ENCODE results near the gene RFTN1. TPM values are rescaled to one million over a fixed set of nuclear protein-coding genes. Genes with fewer than 3 reads are reported as not detected.
"Not testable (repeated sequence)": the region's sequence is repeated elsewhere in the genome, so short reads cannot be mapped to it uniquely, and the experiment has no call there.

Gene RFTN1
- total RNA-seq, 1 donor from 2014 or later: 53.4 TPM

DNA sequence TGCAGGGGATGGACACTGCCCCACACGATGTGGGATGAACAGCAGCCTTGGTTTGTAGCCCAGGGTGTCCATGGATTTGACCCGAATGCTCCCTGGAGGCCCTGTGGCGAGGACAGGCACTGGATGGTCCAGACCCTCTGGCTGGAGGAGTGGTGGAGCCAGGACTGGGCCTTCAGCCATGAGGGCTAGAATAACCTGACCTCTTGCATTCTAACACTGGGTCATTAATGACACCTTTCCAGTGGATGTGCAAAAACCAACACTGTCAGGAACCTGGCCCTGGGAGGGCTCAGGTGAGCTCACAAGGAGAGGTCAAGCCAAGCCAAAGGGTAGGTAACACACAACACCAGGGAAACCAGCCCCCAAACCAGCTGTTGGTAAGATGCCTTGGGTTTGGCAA lies 197.1 kb downstream of the RFTN1 start:
- Mint-ChIP-seq H3K4me1 (ENCODE audit: low read depth) (no peaks in the 10 kb centered on the region), H3K4me3 (ENCODE audit: unreplicated experiment) (no peak overlapping the region), H3K27me3 (ENCODE audit: low read depth) (no peaks in the 10 kb centered on the region), H3K27ac (ENCODE audit: unreplicated experiment) (no peak overlapping the region), H3K36me3 (ENCODE audit: low read depth) (peaks cover 33% of the 10 kb centered on the region), H3K9me3 (ENCODE audit: low read depth) (no peaks in the 10 kb centered on the region)
- DNase-seq (ENCODE audit: low spot score): no peak
- TF ChIP-seq, protein P1, sequence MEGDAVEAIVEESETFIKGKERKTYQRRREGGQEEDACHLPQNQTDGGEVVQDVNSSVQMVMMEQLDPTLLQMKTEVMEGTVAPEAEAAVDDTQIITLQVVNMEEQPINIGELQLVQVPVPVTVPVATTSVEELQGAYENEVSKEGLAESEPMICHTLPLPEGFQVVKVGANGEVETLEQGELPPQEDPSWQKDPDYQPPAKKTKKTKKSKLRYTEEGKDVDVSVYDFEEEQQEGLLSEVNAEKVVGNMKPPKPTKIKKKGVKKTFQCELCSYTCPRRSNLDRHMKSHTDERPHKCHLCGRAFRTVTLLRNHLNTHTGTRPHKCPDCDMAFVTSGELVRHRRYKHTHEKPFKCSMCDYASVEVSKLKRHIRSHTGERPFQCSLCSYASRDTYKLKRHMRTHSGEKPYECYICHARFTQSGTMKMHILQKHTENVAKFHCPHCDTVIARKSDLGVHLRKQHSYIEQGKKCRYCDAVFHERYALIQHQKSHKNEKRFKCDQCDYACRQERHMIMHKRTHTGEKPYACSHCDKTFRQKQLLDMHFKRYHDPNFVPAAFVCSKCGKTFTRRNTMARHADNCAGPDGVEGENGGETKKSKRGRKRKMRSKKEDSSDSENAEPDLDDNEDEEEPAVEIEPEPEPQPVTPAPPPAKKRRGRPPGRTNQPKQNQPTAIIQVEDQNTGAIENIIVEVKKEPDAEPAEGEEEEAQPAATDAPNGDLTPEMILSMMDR (IDR thresholded peaks at IDR 0.05): no peak

DNA sequence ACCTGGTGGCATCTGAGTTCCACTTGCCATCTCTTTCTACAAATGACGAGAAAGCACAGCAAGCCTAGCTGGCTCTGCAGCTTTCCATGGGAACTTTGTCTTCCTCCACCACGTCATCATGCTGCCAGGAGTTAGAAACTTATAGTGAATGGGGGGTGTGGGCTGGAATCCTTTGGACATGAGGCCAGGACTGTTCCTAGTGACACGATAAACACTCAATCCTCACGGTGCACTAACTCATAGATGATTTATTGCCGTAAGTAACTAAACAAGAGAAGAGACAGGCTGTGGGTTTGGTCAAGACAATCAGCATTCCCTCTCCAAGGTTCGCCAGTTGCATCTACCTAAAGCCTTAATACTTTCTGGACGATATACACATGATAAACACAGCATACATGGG lies 197.9 kb downstream of the RFTN1 start:
- DNase-seq (ENCODE audit: low spot score): no peak
- Mint-ChIP-seq H3K9me3 (ENCODE audit: low read depth) (no peaks in the 10 kb centered on the region), H3K36me3 (ENCODE audit: low read depth) (peaks cover 27% of the 10 kb centered on the region), H3K27ac (ENCODE audit: unreplicated experiment) (no peak overlapping the region), H3K4me3 (ENCODE audit: unreplicated experiment) (no peak overlapping the region), H3K4me1 (ENCODE audit: low read depth) (no peaks in the 10 kb centered on the region), H3K27me3 (ENCODE audit: low read depth) (no peaks in the 10 kb centered on the region)
- TF ChIP-seq, protein P1 (IDR thresholded peaks at IDR 0.05): no peak

DNA sequence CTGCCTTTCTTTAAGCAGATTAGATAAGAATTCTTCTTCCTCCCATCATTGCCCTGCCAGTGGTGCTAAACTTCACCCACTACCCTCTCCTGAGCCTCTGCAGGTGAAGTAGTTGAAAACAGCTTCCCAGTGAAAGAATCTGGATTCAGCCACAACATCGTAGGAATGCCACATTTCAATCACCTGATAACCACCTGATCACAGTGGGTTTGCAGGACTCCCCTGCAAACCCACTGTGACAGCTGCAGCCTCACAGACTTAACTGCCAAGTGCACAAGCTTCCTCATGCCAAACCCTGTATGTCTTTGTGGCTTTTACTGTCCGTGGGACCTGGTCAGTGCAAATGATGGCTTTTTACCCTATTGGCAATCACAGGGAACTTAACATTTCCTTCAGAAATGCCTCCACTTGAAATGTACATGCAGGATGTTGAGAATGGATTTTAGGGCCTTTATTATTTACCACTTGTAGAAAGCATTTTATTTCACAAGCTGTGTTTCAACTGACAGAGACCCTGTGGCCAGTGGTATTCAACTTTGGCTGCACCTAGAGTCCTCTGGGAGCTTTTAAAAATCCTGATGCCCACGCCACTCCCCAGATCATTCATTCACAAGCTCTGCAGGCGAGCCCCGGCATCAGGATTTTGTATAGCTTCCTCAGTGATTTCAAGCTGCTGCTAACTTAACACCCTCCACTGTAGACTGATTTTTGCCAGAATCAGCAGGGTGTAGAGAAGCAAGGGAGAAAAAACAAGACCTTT lies 199.4 kb downstream of the RFTN1 start:
- peaks cover 24% of the 10 kb centered on the region for H3K36me3 Mint-ChIP-seq (ENCODE audit: low read depth)
- DNase-seq (ENCODE audit: low spot score): no peak
- no peak overlapping the region for H3K4me3 Mint-ChIP-seq (ENCODE audit: unreplicated experiment)
- TF ChIP-seq, protein P1 (IDR thresholded peaks at IDR 0.05): no peak
- H3K27ac Mint-ChIP-seq (ENCODE audit: unreplicated experiment): no peak overlapping the region
- no peaks in the 10 kb centered on the region for H3K27me3 Mint-ChIP-seq (ENCODE audit: low read depth)
- peaks cover 7% of the 10 kb centered on the region for H3K4me1 Mint-ChIP-seq (ENCODE audit: low read depth)
- H3K9me3 Mint-ChIP-seq (ENCODE audit: low read depth): no peaks in the 10 kb centered on the region

DNA sequence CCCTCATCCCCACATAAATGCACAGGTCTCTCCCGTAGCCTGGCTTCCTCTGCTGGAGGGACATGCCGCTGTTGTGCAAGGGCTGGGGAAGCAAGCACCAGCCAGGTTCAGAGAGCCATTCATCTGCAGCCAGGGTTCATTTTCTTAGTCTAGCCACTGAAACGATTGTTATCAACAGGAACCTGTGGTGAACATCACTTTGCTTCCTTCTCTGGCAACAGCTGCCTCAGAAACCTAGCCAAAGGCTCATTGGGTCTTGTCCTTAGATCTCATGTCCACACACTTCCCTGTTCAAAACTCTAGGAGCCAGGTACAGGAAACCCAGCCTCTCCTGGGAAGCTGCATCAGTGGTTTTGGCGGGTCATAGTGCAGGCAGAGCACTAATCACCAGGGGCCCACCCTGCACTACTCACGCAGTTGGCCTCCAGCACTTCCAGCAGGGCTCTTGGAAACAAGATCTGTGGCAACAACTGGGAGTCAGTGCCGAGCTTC lies 201.5 kb downstream of the RFTN1 start:
- peaks cover 22% of the 10 kb centered on the region for H3K36me3 Mint-ChIP-seq (ENCODE audit: low read depth)
- no peaks in the 10 kb centered on the region for H3K9me3 Mint-ChIP-seq (ENCODE audit: low read depth)
- no peak for DNase-seq (ENCODE audit: low spot score)
- no peak overlapping the region for H3K27ac Mint-ChIP-seq (ENCODE audit: unreplicated experiment)
- peaks cover 7% of the 10 kb centered on the region for H3K4me1 Mint-ChIP-seq (ENCODE audit: low read depth)
- TF ChIP-seq, protein P1 (IDR thresholded peaks at IDR 0.05): no peak
- H3K4me3 Mint-ChIP-seq (ENCODE audit: unreplicated experiment): no peak overlapping the region
- H3K27me3 Mint-ChIP-seq (ENCODE audit: low read depth): no peaks in the 10 kb centered on the region

DNA sequence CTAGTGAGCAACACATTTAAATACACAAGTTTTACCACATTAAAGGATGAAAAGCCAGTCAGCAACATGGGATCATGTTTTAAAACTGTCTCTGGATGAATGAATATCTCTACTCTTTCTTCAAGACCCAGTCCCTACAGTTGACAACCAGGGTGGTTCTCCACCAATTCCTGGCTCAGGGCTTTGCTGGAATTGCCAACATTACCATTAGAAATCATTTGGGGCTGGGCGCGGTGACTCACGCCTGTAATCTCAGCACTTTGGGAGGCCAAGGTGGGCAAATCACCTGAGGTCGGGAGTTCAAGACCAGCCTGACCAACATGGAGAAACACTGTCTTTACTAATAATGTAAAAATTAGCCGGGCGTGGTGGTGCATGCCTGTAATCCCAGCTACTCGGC lies 203.0 kb downstream of the RFTN1 start:
- not testable (repeated sequence) for DNase-seq (ENCODE audit: low spot score); H3K27ac Mint-ChIP-seq (ENCODE audit: unreplicated experiment); H3K27me3 Mint-ChIP-seq (ENCODE audit: low read depth)

DNA sequence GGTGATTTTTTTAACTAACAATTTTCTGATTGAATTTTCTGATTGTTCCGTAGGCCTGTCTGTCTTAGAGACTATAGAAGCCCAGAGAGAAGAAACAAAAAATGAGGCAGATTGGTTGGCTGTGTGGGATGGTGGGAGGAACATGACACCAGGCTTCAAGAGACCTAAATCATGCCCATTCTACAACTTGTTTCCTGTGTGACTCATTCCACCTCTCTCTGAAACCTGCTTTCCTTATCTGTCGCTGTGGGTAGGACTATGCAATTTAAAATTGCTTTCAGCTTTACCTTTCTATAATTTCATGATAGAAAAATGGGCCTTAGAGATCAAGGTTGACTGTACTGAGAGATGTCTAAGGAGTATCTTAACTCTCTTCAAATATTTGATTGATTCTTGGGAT lies 203.9 kb downstream of the RFTN1 start:
- no peak overlapping the region for H3K4me3 Mint-ChIP-seq (ENCODE audit: unreplicated experiment)
- H3K36me3 Mint-ChIP-seq (ENCODE audit: low read depth): peaks cover 10% of the 10 kb centered on the region
- no peaks in the 10 kb centered on the region for H3K9me3 Mint-ChIP-seq (ENCODE audit: low read depth)
- H3K27ac Mint-ChIP-seq (ENCODE audit: unreplicated experiment): no peak overlapping the region
- no peaks in the 10 kb centered on the region for H3K27me3 Mint-ChIP-seq (ENCODE audit: low read depth)
- DNase-seq (ENCODE audit: low spot score): no peak
- TF ChIP-seq, protein P1 (IDR thresholded peaks at IDR 0.05): no peak
- peaks cover 7% of the 10 kb centered on the region for H3K4me1 Mint-ChIP-seq (ENCODE audit: low read depth)

More for the DNA sequence above, 203.0 kb downstream of the RFTN1 start:
- H3K9me3 Mint-ChIP-seq (ENCODE audit: low read depth); H3K4me1 Mint-ChIP-seq (ENCODE audit: low read depth); H3K4me3 Mint-ChIP-seq (ENCODE audit: unreplicated experiment): not testable (repeated sequence)
- H3K36me3 Mint-ChIP-seq (ENCODE audit: low read depth): peaks cover 12% of the 10 kb centered on the region
